Keratinocyte (primary cell): ENCODE results near the gene FHIT. TPM values are rescaled to one million over a fixed set of nuclear protein-coding genes. Genes with fewer than 3 reads are reported as not detected.
A peak's percentile ranks its signal among the peaks of the same experiment; 100 is the strongest.

ENCODE experiments used
- DNase-seq: peaks from one replicate; pipeline ENCODE4 v3.0.0-alpha.2; 2011; ENCODE audit warnings: low read depth, missing footprints, low spot score
- FAIRE-seq: peaks from 2 replicates; lab custom pipeline; 2011; peaks lifted over from hg19 to GRCh38; lab: Jason Lieb, UNC
- H2AFZ ChIP-seq: 2 replicates; pipeline ENCODE4 v1.6.0; 2012; ENCODE audit warnings: low read length, control low read depth, inconsistent platforms; ENCODE audit not compliant: control insufficient read depth
- H3K27ac ChIP-seq: 2 replicates; pipeline ENCODE4 v1.5.1; 2011; ENCODE audit warnings: low read length; ENCODE audit not compliant: control insufficient read depth, insufficient read depth
- H3K27me3 ChIP-seq: 3 replicates; pipeline ENCODE4 v1.6.0; 2011; ENCODE audit warnings: low read length; ENCODE audit not compliant: control insufficient read depth, insufficient read depth; ENCODE audit errors: extremely low read depth
- H3K36me3 ChIP-seq, 2 experiments: 2 replicates in 1 of 2; 3 replicates in 1 of 2; pipeline ENCODE4 v1.5.1; 2011; ENCODE audit warnings: low read length in 2 of 2, mild to moderate bottlenecking in 1 of 2; ENCODE audit not compliant: control insufficient read depth in 2 of 2, insufficient read depth in 2 of 2; ENCODE audit errors: extremely low read depth in 1 of 2
- H3K4me1 ChIP-seq: 3 replicates; pipeline ENCODE4 v1.5.1; 2011; ENCODE audit warnings: low read length; ENCODE audit not compliant: control insufficient read depth, insufficient read depth; ENCODE audit errors: extremely low read depth
- H3K4me2 ChIP-seq: 3 replicates; pipeline ENCODE4 v1.6.0; 2011; ENCODE audit warnings: low read depth, low read length; ENCODE audit not compliant: control insufficient read depth, insufficient read depth; ENCODE audit errors: extremely low read depth
- H3K4me3 ChIP-seq, 3 experiments: fragments of 200-600 bp in 1 of 3; sonication (generic) in 1 of 3; 2 replicates in 2 of 3; 3 replicates in 1 of 3; pipeline ENCODE4 v1.5.1; 2011 to 2016; ENCODE audit warnings: low read length in 3 of 3, mild to moderate bottlenecking in 3 of 3, control low read depth in 2 of 3, inconsistent platforms in 1 of 3, low read depth in 1 of 3, mixed read lengths in 1 of 3, mixed run types in 1 of 3, moderate library complexity in 1 of 3; ENCODE audit not compliant: control insufficient read depth in 2 of 3, insufficient read depth in 2 of 3; ENCODE audit errors: extremely low read depth in 1 of 3
- H3K79me2 ChIP-seq: 2 replicates; pipeline ENCODE4 v1.6.0; 2012; ENCODE audit warnings: low read length; ENCODE audit not compliant: control insufficient read depth, insufficient read depth
- H3K9ac ChIP-seq: 3 replicates; pipeline ENCODE4 v1.6.0; 2011; ENCODE audit warnings: low read length; ENCODE audit not compliant: control insufficient read depth, insufficient read depth; ENCODE audit errors: extremely low read depth
- H3K9me1 ChIP-seq: 3 replicates; pipeline ENCODE4 v1.6.0; 2011; ENCODE audit warnings: low read length; ENCODE audit not compliant: control insufficient read depth, insufficient read depth; ENCODE audit errors: extremely low read depth
- H3K9me3 ChIP-seq: 2 replicates; pipeline ENCODE4 v1.5.1; 2012; ENCODE audit warnings: low read depth, low read length; ENCODE audit not compliant: control insufficient read depth
- H4K20me1 ChIP-seq: 3 replicates; pipeline ENCODE4 v1.6.0; 2011; ENCODE audit warnings: low read length; ENCODE audit not compliant: control insufficient read depth, insufficient read depth; ENCODE audit errors: extremely low read depth
- CTCF ChIP-seq, 3 experiments: IDR thresholded peaks in 1 of 3; conservative IDR thresholded peaks in 1 of 3; optimal IDR thresholded peaks in 1 of 3; 2 replicates in 2 of 3; 3 replicates in 1 of 3; pipeline versions ENCODE3 to v1.5.1; 2011; ENCODE audit warnings: low read length in 3 of 3, mild to moderate bottlenecking in 3 of 3, moderate library complexity in 2 of 3, control low read depth in 1 of 3, inconsistent platforms in 1 of 3; ENCODE audit not compliant: insufficient read depth in 2 of 3; ENCODE audit errors: extremely low read depth in 1 of 3
- EZH2 ChIP-seq: IDR thresholded peaks from one replicate; pipeline ENCODE4 v1.6.1; 2012; ENCODE audit warnings: inconsistent platforms, mild to moderate bottlenecking, low read length, moderate library complexity
- dilution Hi-C: fragments of 300-500 bp; cut with MboI; formaldehyde crosslinking; loops from one replicate; pipeline ENCODE4 v1.7.0; 2020; ENCODE audit warnings: low sequenced_read_pairs; ENCODE audit not compliant: extremely low pct_ligation_motif_present
- polyA plus RNA-seq, 5 experiments: library from polyadenylated mRNA; depleted of rRNA in 3 of 5; stranded (reverse) in 3 of 5; stranded (forward) in 1 of 5; unstranded in 1 of 5; fragments of >200 nt; gene quantifications; 1 replicate in 1 of 5; 2 replicates in 3 of 5; 3 replicates in 1 of 5; pipeline versions ENCODE4 v1.2.1 to v1.2.3, GENCODE V29; 2011 to 2012; ENCODE audit warnings: missing spikeins in 2 of 5, low read depth in 1 of 5, low replicate concordance in 1 of 5

The FHIT gene
- polyA plus RNA-seq, 1 donor (not counting 4 experiments of a cell fraction or from before 2014, with no cell fraction given): 2.2 TPM

- Histone ChIP-seq H3K9ac (no peak overlapping the region), H3K9me1 (no peaks in the 10 kb centered on the region), H3K27me3 (no peaks in the 10 kb centered on the region), H3K36me3 (no peaks in the 10 kb centered on the region), H2AFZ (no peak overlapping the region), H3K4me1 (no peaks in the 10 kb centered on the region), H3K9me3 (no peaks in the 10 kb centered on the region), H3K79me2 (no peaks in the 10 kb centered on the region), H3K4me3 (no peak overlapping the region), H3K27ac (no peak overlapping the region), H3K4me2 (no peak overlapping the region), H4K20me1 (no peaks in the 10 kb centered on the region)
- FAIRE-seq (no peak), DNase-seq (peak; percentile 5)
- dilution Hi-C loops: no loop called here
- TF ChIP-seq EZH2: no peak
- no peak for TF ChIP-seq CTCF (optimal IDR thresholded peaks at IDR 0.05 in 1 of 3, IDR thresholded peaks at IDR 0.05 in 1 of 3, conservative IDR thresholded peaks at IDR 0.05 in 1 of 3; ENCODE audit: extremely low read depth in 1 of 3, insufficient read depth in 2 of 3, low read length in 3 of 3)
Measured at GRCh38 chr3:61030469-61031035, 220.7 kb downstream of the FHIT start.

DNA sequence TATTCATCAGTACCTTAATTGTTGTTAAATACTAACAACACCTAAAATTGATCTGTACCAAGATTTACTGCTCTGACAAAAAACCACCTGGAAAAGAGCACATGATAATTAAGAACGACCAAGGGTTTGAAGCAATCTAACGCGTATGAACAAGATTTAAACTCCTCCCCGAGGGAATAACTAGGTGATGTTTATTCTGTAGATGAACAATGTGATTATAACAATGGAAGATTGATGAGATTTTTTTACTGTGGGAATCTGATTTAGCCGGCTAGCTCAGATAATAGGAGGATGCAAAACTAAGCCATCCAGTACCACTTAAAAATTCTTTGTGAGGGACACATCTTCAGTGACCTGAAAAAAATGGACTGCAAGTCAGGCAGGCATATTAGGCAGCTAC is 222.1 kb downstream of the FHIT start:
- FAIRE-seq (no peak), DNase-seq (no peak)
- no peaks in the 10 kb centered on the region for H4K20me1 ChIP-seq
- H2AFZ ChIP-seq: no peak overlapping the region
- H3K4me3 ChIP-seq: no peak overlapping the region
- no peaks in the 10 kb centered on the region for H3K79me2 ChIP-seq
- H3K36me3 ChIP-seq: no peaks in the 10 kb centered on the region
- TF ChIP-seq CTCF (optimal IDR thresholded peaks at IDR 0.05 in 1 of 3, IDR thresholded peaks at IDR 0.05 in 1 of 3, conservative IDR thresholded peaks at IDR 0.05 in 1 of 3; ENCODE audit: extremely low read depth in 1 of 3, insufficient read depth in 2 of 3, low read length in 3 of 3) (no peak), EZH2 (no peak)
- no peaks in the 10 kb centered on the region for H3K4me1 ChIP-seq
- H3K9me3 ChIP-seq: no peaks in the 10 kb centered on the region
- dilution Hi-C loops: no loop called here
- no peaks in the 10 kb centered on the region for H3K27me3 ChIP-seq
- no peaks in the 10 kb centered on the region for H3K9me1 ChIP-seq
- no peak overlapping the region for H3K27ac ChIP-seq
- no peak overlapping the region for H3K9ac ChIP-seq
- no peak overlapping the region for H3K4me2 ChIP-seq
